Activated T-helper 1 cell treated with anti-CD3 and anti-CD28 coated beads, Interleukin-2, amount 50 U/mL, for 16 hours (primary cell): ENCODE results near the gene FCRL2.

Experiments used
- DNase-seq, 2 donors: peaks; one replicate each; pipeline ENCODE4 v3.0.0-alpha.2; 2020; ENCODE audit warnings: low read depth in 1 of 2, low spot score in 1 of 2

Gene FCRL2, protein sequence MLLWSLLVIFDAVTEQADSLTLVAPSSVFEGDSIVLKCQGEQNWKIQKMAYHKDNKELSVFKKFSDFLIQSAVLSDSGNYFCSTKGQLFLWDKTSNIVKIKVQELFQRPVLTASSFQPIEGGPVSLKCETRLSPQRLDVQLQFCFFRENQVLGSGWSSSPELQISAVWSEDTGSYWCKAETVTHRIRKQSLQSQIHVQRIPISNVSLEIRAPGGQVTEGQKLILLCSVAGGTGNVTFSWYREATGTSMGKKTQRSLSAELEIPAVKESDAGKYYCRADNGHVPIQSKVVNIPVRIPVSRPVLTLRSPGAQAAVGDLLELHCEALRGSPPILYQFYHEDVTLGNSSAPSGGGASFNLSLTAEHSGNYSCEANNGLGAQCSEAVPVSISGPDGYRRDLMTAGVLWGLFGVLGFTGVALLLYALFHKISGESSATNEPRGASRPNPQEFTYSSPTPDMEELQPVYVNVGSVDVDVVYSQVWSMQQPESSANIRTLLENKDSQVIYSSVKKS

GRCh38 chr1:157776971-157777391 lies at the start of gene FCRL2:
TSS of gene FCRL2 (minus strand) at chr1:157777132. CDS start at chr1:157777073, 59 bp downstream.
- DNase-seq: no peak

- no peak for DNase-seq
These were observed 43.4 kb upstream of the FCRL2 start for GRCh38 chr1:157820299-157820698.

GRCh38 chr1:157819896-157820295 lies 43.0 kb upstream of the FCRL2 start, which contains the start of gene FCRL1:
TSS of gene FCRL1 (minus strand) at chr1:157820120. CDS start at chr1:157820037, 83 bp downstream.
- DNase-seq: no peak

DNA sequence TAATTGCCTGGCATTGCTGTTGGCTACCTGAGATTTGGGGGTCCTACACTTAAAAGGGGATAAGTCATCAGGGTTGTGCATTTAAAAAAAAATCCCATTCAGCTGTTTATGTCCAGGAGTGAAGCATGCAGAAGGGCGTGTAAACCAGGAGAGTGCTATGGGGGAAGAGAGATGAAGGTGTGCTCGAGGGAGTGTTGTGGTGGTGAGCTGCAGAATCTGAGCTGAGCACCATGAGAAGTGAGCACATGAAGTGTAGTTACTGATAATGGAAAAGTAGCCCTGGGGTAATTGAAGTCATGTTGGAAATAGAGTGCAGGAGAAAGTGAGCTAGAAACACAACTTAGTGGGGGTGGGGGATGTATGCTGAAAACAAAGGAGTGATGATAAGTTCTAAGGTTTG lies 42.3 kb upstream of the FCRL2 start:
- DNase-seq: no peak

DNA sequence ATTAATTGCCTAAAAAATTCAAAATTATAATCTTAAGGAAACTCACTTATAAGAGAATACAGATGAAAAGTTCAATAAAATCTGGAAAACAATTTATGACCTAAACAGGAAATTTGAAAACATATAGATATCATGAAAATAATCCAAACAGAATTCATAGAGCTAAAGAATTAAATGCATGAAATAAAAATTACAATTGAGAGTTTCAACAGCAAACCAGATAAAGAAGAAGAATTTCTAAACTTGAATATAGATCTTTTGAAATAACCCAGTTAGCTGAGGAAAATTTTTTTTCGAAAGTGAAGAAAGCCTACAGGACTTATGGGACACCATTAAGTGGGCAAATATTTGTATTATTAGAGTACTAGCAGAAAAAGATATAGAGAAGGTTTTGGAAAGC lies 36.3 kb upstream of the FCRL2 start:
- no peak for DNase-seq

DNA sequence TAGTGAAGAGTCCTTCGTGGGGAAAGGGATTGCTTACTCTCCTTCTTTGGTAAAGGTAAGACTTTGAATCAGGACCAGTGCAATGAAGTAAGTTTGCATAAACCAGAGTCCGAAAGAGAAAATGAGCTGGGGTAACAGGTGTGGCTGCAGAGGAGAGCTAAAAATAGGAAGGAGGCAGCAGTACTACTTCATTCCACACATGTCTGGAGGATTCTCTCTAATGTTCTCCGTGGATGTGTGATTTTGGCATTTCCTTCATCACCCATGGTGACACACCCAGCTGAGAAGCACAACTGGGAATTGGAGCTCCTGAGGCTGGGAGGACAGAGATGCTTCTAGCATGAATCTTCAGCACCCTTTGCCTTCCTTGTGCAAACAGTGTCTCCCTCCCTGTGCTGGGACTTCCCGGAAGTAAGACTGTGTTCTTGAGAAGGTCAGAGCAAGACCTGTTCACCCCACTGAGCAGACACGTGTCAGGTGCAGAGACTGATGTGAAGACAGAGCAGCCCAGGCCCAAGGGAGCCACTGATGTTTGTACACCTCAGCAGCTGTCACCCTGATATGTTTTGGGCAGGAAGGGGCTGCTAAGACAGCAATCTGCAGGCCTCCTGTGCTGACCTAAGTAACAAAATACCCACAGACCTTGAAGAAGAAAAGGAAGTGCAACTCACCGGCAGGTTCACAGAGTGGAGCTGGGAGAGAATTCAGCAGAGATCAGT lies 29.7 kb upstream of the FCRL2 start:
- DNase-seq: no peak

DNA sequence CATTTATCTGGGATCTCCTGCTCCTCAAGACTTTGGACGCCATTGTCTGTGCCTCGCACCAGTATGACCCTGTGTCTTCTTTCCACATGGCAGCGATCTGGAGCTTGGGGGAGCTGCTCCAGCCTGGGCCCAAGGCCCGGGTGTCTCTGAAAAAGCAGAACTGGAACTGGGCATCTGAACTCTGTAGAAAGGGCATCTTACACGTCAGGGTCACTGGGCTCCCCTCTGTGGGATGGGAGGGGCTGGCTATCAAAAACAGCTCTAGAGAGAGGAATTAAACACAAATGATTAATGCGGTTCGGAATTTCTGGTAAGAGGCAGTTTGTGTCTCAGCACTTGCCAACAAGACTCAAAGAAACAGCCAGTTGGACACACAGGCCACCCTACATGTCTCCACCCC lies 26.9 kb upstream of the FCRL2 start:
- DNase-seq: no peak

- DNase-seq: no peak
These were observed 23.1 kb upstream of the FCRL2 start for GRCh38 chr1:157799996-157800395.

GRCh38 chr1:157798211-157798610 lies 21.3 kb upstream of the FCRL2 start:
- no peak for DNase-seq

DNA sequence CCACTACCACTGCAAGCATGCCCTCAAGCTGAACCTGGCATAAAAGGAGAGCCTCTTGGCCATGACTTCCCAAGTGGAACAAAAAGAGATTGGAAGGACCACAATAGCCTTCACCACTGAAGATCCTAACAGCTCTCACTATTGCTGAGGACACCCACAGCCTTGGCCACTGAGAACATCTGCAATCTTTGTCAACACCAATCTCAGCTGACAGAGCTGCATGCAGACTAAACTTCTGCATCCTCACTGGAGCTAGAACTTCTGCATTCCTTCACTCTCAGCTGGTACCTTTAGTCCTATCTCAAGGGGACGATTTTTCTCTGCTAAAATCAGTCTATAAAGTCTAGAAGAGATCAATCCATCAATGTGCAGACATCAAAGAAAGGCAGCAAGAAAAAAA lies 8.3 kb upstream of the FCRL2 start:
- DNase-seq: no peak

GRCh38 chr1:157784801-157785200 lies 7.9 kb upstream of the FCRL2 start:
- DNase-seq: no peak

DNA sequence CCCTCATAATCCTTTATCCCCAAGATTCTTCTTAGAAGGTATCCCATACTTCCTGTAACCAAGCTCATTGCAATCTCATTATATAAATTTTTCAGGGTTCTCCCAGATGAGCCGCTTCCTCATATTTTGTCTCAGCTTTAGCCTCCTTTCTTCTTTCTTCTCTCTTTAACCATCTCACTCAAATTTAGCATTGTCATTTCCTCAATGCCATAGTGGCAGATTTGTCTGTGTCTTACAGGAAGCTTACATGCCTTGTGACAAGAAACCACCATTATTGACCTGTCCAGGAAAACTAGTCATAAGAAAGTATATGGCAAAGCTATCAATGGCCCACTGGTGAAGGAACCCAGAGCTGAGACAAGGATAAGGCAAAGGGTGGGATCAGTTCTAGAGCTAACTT lies 6.0 kb upstream of the FCRL2 start:
- DNase-seq: no peak

- no peak for DNase-seq
These were observed 4.1 kb upstream of the FCRL2 start for GRCh38 chr1:157781048-157781447.

DNA sequence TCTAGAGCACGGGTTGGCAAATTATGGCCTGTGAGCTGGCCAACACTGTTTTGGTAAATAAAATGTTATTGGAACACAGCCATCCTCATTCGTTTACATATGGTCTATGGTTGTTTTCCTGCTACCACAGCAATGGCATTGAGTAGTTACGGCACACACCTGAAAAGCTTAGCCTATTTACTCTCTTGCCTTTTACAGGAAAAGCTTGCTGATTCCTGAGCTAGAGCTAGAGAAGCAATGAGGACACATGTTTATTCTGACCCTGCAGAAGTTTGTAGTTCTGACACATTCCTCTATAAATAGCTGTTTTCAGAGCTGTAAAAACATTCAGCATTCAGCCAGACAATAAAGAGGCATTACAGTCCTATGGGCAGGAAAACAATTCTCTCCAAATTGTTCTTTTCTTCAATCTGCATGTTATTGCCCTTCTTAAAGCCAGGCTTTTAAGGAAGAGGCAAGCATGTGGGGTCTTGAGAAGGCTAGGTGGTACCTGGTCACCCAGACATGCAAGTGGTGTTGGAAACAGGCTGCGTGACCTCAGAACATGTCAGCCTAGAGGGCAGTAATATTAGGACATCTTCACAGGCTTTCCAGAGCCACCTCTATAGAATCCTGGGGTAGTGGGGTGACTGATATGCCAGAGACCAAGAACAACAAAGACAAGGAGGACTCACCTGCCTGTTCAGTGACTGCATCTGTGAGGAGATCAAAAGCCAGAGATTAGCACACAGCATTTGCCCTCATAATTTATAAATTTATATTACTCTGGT lies 1.6 kb downstream of the FCRL2 start:
- DNase-seq: no peak

DNA sequence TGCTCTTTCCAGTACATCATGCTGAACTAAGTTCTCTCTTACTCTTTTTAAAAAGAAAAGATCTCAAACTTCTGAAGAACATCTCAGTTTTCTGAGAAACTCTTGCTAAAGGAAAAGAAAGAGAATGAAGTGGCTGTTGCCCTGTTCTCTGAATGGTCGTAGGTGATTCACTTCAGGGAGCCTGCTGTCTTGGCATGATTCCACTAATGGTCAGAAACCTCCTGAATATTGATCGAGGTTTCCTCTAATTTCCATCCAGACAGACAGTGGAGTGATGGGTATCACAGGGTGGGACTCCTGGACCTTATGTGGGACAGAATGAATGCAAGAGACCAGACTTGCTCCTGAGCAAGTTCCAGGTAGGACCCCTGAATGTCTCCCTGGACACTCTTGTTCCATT lies 2.5 kb downstream of the FCRL2 start:
- DNase-seq: no peak

DNA sequence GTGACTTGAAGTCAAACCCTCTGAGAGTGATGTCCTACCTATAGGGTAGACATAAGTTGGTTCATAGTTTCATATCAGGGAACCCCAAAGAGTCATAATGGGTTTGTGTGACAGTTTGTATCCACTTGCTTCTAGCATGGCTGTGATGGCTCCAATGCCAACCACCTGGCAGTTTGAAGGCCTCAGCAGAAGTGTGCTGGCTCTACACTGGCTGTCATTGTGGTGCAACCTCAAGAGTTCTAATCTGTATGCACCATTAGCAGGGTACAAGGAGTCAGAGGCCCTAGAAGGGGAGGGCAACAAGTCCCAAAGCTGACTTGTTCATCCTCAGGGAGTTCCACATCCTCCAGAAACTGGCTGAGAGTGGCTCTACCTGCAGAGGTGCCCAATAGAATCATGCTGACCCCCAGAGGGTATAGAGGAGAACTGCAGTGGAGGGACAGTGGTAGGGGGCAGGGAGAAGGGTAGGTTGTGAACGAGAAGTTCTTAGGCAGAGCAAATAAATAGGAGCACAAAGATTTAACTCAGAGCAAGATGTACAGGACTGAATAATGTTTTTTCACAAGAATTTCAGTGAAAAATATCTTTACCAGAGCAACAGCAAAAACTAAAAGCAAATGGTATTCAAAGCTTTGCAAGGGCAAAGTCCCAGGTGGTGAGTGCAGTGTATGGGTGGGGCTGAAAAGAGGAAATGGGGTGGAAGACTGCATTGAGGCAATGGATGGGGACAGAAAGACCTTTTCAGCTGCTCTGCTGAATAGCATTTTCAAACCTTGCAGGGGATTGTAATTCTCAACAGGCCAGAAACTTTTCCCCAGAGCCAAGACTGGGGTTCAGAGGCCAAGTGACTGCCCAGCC lies 3.2 kb downstream of the FCRL2 start:
- no peak for DNase-seq

GRCh38 chr1:157771661-157772425 lies 5.1 kb downstream of the FCRL2 start:
- no peak for DNase-seq

DNA sequence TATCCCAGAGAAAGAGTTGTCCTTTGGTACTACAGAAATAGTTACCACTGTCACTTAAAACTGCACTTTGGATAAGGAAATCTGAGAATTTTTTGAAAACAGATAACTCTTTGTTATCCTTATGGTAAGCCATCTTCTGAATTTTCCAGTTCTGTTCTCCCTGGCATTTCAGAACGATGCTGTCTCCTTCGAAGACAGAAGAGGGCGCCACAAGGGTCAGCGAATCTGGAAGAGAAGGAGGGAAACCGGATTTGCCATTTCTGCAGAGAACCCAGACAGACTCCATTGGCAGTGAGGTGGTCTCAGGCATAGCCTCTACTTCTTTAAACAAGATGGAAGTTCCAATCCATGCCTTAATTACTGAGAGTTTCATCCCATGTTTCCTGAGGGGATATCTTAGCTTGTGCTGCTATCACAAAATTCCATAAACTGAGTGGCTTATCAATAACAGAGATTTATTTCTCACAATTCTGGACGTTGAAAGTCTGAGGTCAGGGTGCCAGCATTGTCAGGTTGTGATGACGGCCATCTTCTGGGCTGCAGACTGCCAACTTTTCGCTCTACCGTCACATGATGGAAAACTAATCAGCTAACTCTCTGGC lies 6.4 kb downstream of the FCRL2 start:
- no peak for DNase-seq

GRCh38 chr1:157766792-157767191 lies 10.1 kb downstream of the FCRL2 start:
- no peak for DNase-seq
